ENCODE measurements around the gene BLTP1.
A peak's percentile ranks its signal among the peaks of the same experiment; 100 is the strongest.
"Not testable (repeated sequence)": the region's sequence is repeated elsewhere in the genome, so short reads cannot be mapped to it uniquely, and the experiment has no call there.

BLTP1 gene, protein sequence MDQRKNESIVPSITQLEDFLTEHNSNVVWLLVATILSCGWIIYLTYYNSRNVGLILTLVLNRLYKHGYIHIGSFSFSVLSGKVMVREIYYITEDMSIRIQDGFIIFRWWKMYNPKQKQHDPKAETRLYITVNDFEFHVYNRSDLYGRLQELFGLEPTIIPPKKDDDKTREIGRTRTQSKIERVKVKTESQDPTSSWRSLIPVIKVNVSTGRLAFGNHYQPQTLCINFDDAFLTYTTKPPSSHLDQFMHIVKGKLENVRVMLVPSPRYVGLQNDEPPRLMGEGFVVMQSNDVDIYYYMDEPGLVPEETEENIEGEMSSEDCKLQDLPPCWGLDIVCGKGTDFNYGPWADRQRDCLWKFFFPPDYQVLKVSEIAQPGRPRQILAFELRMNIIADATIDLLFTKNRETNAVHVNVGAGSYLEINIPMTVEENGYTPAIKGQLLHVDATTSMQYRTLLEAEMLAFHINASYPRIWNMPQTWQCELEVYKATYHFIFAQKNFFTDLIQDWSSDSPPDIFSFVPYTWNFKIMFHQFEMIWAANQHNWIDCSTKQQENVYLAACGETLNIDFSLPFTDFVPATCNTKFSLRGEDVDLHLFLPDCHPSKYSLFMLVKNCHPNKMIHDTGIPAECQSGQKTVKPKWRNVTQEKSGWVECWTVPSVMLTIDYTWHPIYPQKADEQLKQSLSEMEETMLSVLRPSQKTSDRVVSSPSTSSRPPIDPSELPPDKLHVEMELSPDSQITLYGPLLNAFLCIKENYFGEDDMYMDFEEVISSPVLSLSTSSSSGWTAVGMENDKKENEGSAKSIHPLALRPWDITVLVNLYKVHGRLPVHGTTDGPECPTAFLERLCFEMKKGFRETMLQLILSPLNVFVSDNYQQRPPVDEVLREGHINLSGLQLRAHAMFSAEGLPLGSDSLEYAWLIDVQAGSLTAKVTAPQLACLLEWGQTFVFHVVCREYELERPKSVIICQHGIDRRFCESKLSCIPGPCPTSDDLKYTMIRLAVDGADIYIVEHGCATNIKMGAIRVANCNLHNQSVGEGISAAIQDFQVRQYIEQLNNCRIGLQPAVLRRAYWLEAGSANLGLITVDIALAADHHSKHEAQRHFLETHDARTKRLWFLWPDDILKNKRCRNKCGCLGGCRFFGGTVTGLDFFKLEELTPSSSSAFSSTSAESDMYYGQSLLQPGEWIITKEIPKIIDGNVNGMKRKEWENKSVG (N-terminal part only)

GRCh38 chr4:122151982-122152710 lies at the start of gene BLTP1:
TSS of gene BLTP1 (plus strand) at chr4:122152331. CDS start at chr4:122170648, 18,317 bp downstream.
- peak; percentile 90 for DNase-seq

- no peak for DNase-seq
Observed at GRCh38 chr4:122104184-122104583, 47.9 kb upstream of the BLTP1 start.

DNA sequence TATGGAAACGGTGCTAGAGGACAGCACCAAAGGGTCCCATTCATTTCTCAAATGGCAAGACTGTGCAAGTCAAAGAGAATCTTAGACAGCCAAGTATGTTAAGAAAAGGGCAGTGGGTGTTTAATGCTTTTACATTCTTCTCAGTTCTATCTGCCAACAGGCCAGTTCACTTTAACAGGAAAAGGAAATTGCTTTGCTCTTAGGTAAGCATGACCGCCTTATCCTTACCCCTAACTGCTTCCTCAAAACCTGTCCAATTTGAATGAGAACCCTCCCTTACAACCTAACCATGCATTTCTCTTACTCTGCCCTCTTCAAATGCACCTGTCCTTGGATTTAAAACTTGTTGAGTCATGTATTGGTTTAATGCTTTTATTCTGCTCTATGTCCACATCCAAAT lies 44.5 kb upstream of the BLTP1 start:
- no peak for DNase-seq

DNA sequence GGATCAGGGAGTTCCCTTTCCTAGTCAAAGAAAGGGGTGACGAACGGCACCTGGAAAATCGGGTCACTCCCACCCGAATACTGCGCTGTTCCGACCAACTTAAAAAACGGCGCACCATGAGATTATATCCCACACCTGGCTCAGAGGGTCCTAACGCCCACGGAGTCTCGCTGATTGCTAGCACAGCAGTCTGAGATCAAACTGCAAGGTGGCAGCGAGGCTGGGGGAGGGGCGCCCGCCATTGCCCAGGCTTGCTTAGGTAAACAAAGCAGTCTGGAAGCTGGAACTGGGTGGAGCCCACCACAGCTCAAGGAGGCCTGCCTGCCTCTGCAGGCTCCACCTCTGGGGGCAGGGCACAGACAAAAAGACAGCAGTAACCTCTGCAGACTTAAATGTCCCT lies 41.8 kb upstream of the BLTP1 start:
- DNase-seq: not testable (repeated sequence)

DNA sequence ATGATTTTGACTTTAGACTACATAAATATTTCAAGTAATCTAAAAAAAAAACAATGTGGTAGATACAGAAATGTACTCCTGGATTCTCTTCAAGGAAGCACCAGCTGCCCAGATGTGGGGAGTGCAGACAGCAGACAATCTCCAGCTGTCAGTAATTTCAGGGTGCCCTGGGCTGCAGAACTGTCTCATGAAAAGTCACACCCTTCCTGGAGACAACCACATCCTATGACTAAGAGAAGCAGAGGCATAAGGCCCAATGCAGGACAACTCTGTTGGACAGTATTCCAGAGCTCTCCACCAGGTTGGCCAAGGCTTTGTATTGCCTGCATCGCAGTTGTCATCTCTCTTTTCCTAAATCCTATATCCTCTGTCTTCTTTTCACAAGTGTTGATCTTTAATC lies 34.4 kb upstream of the BLTP1 start:
- no peak for DNase-seq

GRCh38 chr4:122118243-122118642 lies 33.9 kb upstream of the BLTP1 start:
- no peak for DNase-seq

DNA sequence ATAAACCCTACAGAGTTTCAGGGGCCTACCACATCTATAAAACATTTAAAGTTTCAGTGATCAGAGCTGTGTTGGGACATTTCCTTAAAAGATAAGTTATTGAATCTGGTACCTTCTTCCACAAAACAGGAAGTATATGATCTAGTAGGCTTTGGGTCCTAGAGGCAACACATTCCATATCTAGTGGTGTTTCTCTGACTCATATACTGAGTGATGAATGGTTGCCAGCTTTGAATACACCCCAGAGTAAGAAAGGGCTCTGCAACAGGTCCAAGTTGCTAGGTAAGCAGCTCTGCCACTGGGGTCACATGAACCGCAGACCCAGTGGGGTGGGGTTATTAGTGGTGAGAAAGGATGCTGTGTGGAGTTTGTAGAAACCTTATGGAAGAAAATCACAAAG lies 32.4 kb upstream of the BLTP1 start:
- no peak for DNase-seq

DNA sequence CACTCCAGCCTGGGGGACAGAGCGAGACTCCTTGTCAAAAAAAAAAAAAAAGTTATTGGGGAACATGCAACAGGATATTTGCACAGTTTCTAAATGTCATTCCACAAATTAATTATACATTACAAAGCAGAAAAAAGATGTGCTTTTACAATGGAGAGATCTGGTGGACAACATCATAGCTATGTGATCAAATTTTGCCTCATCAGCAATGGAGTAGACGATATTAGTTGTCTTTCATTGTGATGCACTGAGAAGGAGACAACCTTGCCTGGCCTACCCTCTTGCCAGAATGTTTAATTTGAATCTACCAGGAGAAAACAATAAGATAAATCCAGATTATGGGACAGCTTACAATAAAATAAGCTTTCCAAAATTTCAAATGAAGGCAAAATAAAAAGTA lies 30.5 kb upstream of the BLTP1 start:
- DNase-seq: no peak

DNA sequence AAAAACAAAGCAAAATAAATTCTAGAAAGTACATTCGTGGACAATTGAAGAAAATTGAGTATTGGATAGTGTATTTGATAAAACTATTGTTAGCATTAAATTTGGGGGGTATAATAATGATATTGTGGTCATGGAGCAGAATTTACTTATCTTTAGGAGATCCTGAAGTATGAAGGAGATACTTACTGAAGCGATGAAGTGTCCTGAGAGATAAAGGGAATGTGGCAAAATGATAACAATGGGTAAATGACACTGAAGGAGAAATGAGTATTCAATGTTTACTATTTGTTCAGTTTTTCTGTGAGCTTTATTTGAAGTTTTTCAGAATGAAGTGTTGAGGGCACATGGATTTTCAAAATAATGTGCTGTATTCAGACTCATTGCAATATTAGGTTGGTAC lies 30.0 kb upstream of the BLTP1 start:
- DNase-seq: no peak

- no peak for DNase-seq
Observed at GRCh38 chr4:122129061-122129460, 23.1 kb upstream of the BLTP1 start.

- DNase-seq: no peak
Observed at GRCh38 chr4:122131562-122132157, 20.5 kb upstream of the BLTP1 start.

DNA sequence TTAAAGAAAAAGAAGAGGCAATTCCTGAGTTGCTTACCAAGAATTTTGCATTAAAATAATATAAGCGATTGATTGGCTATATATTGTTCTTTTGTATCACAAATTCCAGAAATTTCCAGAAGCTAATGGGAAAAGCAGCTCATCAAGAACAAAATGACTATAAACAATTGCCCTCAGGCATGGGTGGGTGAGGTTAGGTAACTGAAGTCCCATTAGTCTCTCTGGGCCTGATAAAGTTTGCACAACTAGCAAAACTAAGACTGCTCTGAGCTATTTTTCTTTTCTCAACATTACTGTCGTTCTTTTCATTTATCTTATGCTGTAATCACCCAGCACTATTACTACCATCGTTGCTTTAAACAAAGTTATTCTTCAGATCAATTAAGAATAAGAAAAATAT lies 19.2 kb upstream of the BLTP1 start:
- DNase-seq: no peak

DNA sequence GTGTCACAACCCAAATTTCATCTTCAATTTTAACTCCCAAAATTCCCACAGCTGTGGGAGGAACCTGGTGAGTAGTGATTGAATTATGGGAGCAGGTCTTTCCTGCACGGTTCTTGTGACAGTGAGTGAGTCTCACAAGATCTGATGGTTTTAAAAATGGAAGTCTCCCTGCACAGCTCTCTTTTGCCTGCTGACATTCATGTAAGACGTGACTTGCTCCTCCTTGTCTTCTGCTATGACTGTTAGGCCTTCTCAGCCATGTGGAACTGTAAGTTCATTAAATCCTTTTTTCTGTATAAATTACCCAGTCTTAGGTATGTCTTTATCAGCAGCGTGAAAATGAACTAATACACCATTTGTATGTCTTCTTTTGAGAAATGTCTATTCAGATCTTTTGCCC lies 13.0 kb upstream of the BLTP1 start:
- DNase-seq: no peak

- DNase-seq: no peak
Observed at GRCh38 chr4:122140834-122141233, 11.3 kb upstream of the BLTP1 start.

- DNase-seq: no peak
Observed at GRCh38 chr4:122142687-122143086, 9.4 kb upstream of the BLTP1 start.

DNA sequence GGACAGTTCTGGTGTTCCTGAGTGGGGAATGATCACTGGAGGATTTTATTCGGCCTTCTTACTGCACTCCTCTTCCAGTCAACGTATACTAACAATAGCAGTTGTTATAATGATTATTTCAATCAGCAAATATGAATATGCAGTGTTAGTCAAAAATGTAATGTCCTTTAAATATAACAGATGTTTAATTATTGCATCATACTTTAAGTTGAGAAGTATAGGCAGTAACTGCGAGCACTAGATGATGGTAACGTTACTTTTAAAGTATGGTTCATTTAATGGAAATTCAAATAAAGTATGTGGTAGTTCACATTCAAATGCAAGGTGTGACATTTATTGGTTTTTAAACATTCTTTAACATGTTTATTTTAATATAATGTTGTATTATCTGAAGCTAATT lies 5.5 kb upstream of the BLTP1 start:
- no peak for DNase-seq

DNA sequence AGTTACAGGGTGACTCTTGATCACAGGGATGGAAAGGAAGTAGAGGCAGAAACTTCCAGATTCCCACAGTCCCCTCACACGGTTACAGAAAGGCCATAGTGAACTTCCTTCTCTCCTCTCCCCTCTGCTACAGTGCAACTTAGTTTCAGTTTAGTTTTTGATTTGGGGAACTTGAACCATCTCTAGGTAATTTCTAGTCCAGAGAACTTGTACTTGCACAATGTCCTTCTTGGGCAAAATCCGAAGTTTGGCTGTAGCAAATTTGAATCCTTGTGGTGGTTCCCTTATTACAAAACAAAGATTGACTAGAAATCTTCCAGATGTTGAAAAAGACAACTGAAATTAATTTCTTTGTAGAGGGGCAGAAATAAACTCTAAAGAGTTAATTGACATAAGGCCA lies 1.2 kb upstream of the BLTP1 start:
- DNase-seq: no peak

GRCh38 chr4:122152711-122153226 lies 638 bp downstream of the BLTP1 start:
- DNase-seq: peak; percentile 30

- DNase-seq: no peak
Observed at GRCh38 chr4:122156819-122157218, 4.7 kb downstream of the BLTP1 start.

DNA sequence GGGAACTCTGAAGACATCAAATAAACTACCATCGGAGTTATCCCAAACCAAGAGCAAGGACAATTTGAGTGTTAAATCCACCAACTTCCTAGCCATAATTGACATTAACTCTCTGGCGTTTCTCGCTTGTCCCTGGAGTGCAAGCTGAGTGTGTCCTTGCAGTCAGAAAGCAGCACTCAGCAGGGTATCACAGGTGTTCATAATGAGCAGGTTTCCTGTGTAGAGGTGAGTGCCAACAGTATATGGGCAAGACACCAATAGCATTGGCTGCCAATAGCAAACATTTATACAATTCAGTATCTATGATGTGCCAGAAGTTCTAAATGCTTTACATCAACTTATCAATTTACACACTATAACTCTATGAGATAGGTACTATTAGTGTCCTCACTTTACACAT lies 11.2 kb downstream of the BLTP1 start:
- no peak for DNase-seq

GRCh38 chr4:122163767-122164166 lies 11.6 kb downstream of the BLTP1 start:
- no peak for DNase-seq

DNA sequence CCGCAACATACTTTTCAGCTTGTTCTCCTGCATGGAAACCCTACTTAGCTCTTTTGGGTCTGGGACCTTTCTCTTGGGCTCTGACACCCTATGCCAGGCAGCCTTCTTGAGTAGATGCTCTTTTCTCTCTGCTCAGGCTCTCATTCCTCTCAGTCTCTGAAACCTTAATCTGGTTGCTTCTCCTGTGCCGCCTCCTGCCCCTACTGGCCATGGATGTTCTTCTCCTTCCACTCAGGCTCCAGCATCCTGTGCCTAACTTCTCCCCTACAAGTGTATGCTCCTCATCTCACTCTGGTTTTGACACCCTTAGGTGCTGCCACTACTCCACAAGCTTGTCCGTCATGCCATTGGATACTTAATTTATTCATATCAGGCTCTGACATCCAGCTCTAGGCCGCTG lies 15.2 kb downstream of the BLTP1 start:
- no peak for DNase-seq

All from activated CD4-positive, alpha-beta T cell treated with anti-CD3 and anti-CD28 coated beads for 48 hours (primary cell).